Prostate gland (tissue), 2 donors: ENCODE results near the gene IGF1R. TPM values are rescaled to one million over a fixed set of nuclear protein-coding genes. Genes with fewer than 3 reads are reported as not detected.

Source experiments
- DNase-seq: peaks from one replicate; pipeline ENCODE4 v3.0.0-alpha.2; 2019; ENCODE audit warnings: low spot score
- H3K27ac ChIP-seq, 2 donors: fragments of 200-600 bp; sonication (generic); 2 replicates each; pipeline ENCODE4 v1.5.1; 2017 to 2019
- H3K27me3 ChIP-seq: fragments of 200-600 bp; sonication (generic); replicated peaks from 2 replicates; pipeline ENCODE4 v1.5.1; 2019; ENCODE audit not compliant: insufficient read depth
- H3K36me3 ChIP-seq, 2 donors: fragments of 200-600 bp; sonication (generic); 1 replicate in 1 of 2; 2 replicates in 1 of 2; pipeline versions ENCODE4 v1.5.1 to v1.8.1; 2017 to 2019
- H3K4me1 ChIP-seq: fragments of 200-600 bp; sonication (generic); replicated peaks from 2 replicates; pipeline ENCODE4 v1.5.1; 2019
- H3K4me3 ChIP-seq, 2 donors: fragments of 200-600 bp; sonication (generic); 2 replicates each; pipeline ENCODE4 v1.5.1; 2017 to 2019
- H3K9me3 ChIP-seq: fragments of 200-600 bp; sonication (generic); 2 replicates; pipeline ENCODE4 v1.5.1; 2017
- POLR2A ChIP-seq: fragments of 450-650 bp; IDR thresholded peaks from one replicate; pipeline ENCODE4 v1.6.1; 2016; ENCODE audit warnings: antibody characterized with exemption, mild to moderate bottlenecking
- POLR2AphosphoS5 ChIP-seq: sonication (generic); formaldehyde crosslinking; IDR thresholded peaks from one replicate; pipeline ENCODE4 v1.6.1; 2017; ENCODE audit warnings: antibody characterized with exemption
- WGBS: methylation state at CpG from one replicate; pipeline ENCODE4 v1.1.5; 2018; 5-methylcytosine and 5-hydroxymethylcytosine counted together
- intact Hi-C: fragments of 100-400 bp; cut with DNase I; formaldehyde crosslinking; loops from one replicate; pipeline ENCODE4 v1.14.2; 2022
- total RNA-seq, 2 donors: library from RNA; depleted of rRNA; stranded (reverse); fragments of >200 nt; gene quantifications; one replicate each; pipeline ENCODE4 v1.1.0, GENCODE V29; 2016
- TF ChIP-seq, protein P1 (sequence below), 4 experiments: fragments of 200-600 bp in 2 of 4; fragments of 450-650 bp in 2 of 4; sonication (generic) in 2 of 4; IDR thresholded peaks; 1 replicate in 3 of 4; 2 replicates in 1 of 4; pipeline ENCODE4 v1.5.1; 2016 to 2019; ENCODE audit warnings: antibody characterized with exemption in 4 of 4, mild to moderate bottlenecking in 2 of 4, moderate library complexity in 2 of 4

Gene IGF1R
- total RNA-seq: 100 to 1,000 TPM; 190 to 216 TPM

DNA sequence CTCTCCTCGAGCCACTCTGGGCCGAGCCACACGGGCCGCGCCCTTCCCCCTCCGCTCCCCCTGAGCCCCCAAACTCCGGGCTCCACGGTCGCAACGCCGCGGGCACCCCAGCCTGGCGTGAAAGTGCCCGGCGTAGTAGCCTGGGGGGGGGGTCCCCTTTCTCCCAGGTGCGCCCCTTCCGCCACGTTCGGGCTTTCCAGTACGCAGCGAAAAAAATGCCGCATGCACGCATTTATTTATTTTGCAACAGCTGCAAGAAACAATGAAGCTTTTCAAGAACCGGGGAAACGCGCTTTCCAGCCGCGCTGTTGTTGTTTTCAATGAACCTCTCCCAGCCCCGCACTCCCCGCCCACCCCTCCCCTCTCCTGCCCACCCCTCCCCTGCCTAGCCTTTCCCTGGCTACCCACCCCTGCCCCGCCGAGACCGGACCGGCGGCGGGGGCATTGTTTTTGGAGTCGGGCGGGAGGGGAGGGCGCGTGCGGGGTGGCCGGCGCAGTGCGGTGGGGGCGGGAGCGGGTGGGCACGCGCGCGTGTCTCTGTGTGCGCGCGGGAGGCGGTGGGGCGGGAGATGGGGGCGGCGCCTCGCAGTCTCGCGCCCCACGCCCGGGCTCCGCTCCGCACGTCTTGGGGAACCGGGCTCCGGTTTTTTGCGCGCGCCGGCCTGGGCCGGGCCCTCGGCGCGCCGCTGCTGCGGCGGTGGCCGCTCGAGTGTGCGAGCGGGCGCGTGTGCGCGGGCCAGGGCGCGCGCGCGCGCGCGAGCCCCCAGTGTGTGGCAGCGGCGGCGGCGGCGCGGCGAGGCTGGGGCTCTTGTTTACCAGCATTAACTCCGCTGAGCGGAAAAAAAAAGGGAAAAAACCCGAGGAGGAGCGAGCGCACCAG is at the start of gene IGF1R:
TSS of gene IGF1R (plus strand) at position 766 of the 880 bp plus-strand sequence. CDS start 1,043 bp downstream, outside the sequence.
- no peaks in the 10 kb centered on the region for H3K9me3 ChIP-seq
- DNase-seq: peak; percentile 88
- intact Hi-C loops: loop anchor here (1.0 to 10.0 kb wide), 4 partner anchors 101 to 205 kb away; no protein-coding TSS in a partner anchor
- H3K36me3 ChIP-seq: no peaks in the 10 kb centered on the region
- no peaks in the 10 kb centered on the region for H3K27me3 ChIP-seq
- H3K4me3 ChIP-seq: peak within 1 kb of the TSS; percentile 93 to 98
- H3K4me1 ChIP-seq: no peaks in the 10 kb centered on the region
- peak within 1 kb of the TSS; percentile 94 to 97 for H3K27ac ChIP-seq
- whole genome bisulfite sequencing: under 1% methylated on average over 53 of the region's 106 CpGs
- peak; percentile 37 for TF ChIP-seq POLR2AphosphoS5
- TF ChIP-seq POLR2A: peak; percentile 49
- TF ChIP-seq, protein P1, sequence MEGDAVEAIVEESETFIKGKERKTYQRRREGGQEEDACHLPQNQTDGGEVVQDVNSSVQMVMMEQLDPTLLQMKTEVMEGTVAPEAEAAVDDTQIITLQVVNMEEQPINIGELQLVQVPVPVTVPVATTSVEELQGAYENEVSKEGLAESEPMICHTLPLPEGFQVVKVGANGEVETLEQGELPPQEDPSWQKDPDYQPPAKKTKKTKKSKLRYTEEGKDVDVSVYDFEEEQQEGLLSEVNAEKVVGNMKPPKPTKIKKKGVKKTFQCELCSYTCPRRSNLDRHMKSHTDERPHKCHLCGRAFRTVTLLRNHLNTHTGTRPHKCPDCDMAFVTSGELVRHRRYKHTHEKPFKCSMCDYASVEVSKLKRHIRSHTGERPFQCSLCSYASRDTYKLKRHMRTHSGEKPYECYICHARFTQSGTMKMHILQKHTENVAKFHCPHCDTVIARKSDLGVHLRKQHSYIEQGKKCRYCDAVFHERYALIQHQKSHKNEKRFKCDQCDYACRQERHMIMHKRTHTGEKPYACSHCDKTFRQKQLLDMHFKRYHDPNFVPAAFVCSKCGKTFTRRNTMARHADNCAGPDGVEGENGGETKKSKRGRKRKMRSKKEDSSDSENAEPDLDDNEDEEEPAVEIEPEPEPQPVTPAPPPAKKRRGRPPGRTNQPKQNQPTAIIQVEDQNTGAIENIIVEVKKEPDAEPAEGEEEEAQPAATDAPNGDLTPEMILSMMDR (IDR thresholded peaks at IDR 0.05): peak in 1 of 4 experiments; percentile 19

DNA sequence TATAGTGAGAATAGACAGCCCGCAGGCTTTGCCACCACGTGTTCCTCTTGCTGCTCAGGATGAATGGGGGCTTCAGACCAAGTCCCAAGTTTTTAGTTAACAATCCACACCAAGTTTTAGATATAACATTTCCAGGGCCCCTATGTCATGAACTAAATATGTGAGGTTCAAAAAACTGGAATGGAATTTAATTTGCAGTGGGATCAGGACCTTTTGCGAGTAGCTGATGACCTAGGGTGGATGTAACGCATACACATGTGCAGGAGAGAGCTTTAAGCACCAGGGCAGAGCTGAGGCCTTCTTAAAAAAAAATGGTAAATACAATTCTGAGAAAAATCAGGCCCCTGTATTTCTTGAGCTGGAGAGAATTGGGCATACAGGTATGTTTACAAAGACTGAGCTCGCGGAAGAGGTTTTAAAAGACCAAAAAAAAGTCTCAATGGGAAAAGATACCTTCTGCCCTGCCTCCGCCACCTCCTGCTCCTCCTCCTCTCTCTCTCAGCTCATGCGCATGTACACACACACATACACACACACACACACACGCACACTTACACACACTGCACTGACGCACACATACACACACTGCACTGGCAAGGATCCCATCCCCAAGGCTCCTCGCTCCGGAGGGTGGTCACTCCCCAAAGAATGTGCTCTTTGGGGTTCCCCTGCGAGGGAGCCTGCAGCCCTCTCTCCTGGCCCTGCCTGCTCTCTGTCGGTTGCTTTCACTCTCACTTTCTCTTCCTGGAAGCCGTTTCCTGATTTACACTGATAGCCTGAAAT is 48.2 kb upstream of the IGF1R start:
- DNase-seq: peak; percentile 44
- TF ChIP-seq, protein P1 (IDR thresholded peaks at IDR 0.05): no peak
- TF ChIP-seq POLR2AphosphoS5: peak; percentile 30
- H3K27ac ChIP-seq: peak overlapping the region; percentile 40 to 62
- H3K27me3 ChIP-seq: no peaks in the 10 kb centered on the region
- H3K4me3 ChIP-seq: peak overlapping the region; percentile 31 to 42
- no peaks in the 10 kb centered on the region for H3K36me3 ChIP-seq
- no peaks in the 10 kb centered on the region for H3K4me1 ChIP-seq
- WGBS: 13% methylated on average over 15 of the region's 15 CpGs
- no peaks in the 10 kb centered on the region for H3K9me3 ChIP-seq
- intact Hi-C loops: no loop called here

DNA sequence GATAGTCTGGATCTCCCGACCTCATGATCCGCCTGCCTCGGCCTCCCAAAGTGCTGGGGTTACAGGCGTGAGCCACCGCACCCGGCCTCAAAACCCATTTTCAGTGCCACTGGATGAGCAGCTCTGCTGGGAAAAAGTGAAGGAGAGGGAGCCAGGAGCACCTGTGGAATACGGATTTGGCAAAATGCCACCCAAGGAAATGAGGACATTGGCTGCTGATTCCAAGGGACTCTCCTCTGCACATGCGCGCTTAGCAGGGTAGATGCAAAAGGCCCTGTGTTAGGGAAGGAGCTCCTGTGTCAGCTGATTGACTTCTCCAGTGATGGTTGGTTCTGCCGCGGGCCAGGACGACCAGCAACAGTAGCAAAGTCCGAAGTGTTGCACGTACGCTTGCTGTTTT is 43.4 kb upstream of the IGF1R start:
- Histone ChIP-seq H3K4me1 (no peaks in the 10 kb centered on the region), H3K4me3 (no peak overlapping the region), H3K36me3 (no peaks in the 10 kb centered on the region), H3K27me3 (no peaks in the 10 kb centered on the region), H3K9me3 (no peaks in the 10 kb centered on the region), H3K27ac (no peak overlapping the region)
- intact Hi-C loops: no loop called here
- DNase-seq: no peak
- 89% methylated on average over 15 of the region's 15 CpGs for WGBS
- TF ChIP-seq POLR2AphosphoS5 (no peak), POLR2A (no peak)
- TF ChIP-seq, protein P1 (IDR thresholded peaks at IDR 0.05): no peak

DNA sequence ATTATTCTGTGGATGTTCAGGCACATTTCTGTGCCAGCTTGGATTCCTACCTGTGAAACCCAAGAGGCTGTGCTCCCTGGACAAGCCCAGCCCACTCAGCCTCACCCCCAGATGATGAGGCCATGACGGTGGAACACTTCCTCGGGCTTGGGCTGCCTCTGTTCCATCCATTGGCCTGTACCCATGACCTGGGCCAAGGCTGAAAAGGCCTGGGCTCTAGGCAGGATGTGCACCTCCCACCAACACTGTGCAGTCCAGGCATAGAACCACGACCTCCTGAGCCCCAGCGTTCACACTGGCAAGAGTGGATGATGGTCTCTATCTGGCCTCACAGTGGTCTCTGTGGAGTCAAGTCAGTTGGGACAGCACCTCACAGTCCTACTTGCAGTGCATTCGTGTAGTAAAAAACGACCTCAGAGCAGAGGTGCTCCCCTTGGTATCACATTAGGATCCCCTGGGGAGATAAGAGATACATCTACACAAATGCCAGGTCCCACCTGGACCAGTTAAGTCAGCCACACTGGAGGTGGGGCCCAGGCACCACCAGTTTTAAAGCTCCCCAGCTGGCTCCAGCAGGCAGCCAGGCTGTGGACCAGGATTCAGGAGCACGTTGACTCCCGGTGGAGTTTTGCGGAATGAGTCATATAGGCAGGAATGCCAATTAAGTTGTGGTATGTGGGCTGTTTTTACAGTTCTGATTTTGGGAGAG is 39.0 kb upstream of the IGF1R start:
- whole genome bisulfite sequencing: 56% methylated on average over 9 of the region's 9 CpGs
- H3K4me1 ChIP-seq: no peaks in the 10 kb centered on the region
- H3K27me3 ChIP-seq: no peaks in the 10 kb centered on the region
- peak; percentile 33 for DNase-seq
- intact Hi-C loops: no loop called here
- H3K27ac ChIP-seq: no peak overlapping the region
- TF ChIP-seq POLR2A (no peak), POLR2AphosphoS5 (peak; percentile 59)
- TF ChIP-seq, protein P1 (IDR thresholded peaks at IDR 0.05): no peak
- H3K36me3 ChIP-seq: no peaks in the 10 kb centered on the region
- H3K4me3 ChIP-seq: no peak overlapping the region
- no peaks in the 10 kb centered on the region for H3K9me3 ChIP-seq
